ENCODE results near the gene ASTN1. TPM values are rescaled to one million over a fixed set of nuclear protein-coding genes. Genes with fewer than 3 reads are reported as not detected.

The ASTN1 gene
- total and polyA plus RNA-seq, 9 of the 15 experiments (the other 6 are each of a cell fraction or from before 2014, with no cell fraction given): 0.05 to 0.22 (median 0.18) TPM

DNA sequence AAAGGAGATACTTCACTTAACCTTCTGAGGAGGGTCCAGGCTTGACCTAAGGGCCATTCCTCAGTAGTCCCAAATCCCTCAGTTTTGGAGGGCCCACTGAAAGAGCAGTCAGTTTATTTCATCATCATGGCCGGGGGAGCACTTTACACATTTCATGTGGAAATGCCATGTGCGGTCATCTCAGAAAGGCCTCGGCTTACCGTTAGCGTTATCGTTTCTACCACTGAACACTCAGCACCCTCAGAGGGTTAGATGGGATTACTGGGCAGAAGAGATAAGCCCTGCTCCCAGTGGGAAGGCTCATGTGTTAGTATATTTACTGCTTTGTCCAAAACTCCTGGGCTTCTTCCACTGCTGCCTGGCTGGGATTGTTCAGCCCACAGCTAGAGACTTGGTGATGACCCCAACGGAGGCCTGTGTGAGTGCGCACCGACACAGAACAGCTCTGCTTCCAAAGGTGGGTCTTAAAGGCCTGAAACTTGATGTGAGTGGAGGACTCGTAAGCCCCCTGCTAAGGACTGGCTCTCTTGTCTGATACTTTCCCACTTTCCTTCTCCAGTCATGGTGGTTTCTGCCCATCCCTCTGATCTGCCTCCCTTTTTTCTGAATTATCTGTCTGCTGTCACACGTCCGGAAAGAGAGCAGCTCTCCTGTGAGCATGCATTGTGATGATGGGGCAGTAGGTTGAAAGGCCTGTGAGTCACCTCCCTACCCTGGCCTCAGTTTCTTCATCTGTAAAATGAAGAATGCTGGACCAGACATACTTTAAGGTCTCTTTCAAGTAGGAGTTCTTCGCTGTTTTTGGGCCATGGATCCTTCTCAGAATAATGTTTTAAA, 284.5 kb downstream of the ASTN1 start (continued):
- TF ChIP-seq, protein P1, sequence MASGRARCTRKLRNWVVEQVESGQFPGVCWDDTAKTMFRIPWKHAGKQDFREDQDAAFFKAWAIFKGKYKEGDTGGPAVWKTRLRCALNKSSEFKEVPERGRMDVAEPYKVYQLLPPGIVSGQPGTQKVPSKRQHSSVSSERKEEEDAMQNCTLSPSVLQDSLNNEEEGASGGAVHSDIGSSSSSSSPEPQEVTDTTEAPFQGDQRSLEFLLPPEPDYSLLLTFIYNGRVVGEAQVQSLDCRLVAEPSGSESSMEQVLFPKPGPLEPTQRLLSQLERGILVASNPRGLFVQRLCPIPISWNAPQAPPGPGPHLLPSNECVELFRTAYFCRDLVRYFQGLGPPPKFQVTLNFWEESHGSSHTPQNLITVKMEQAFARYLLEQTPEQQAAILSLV (tag; IDR thresholded peaks at IDR 0.05): no peak
- TF ChIP-seq ASH1L (IDR thresholded peaks at IDR 0.05; ENCODE audit: borderline replicate concordance, low read depth, partially characterized antibody) (no peak), RAD21 (CRISPR knock-in tag; conservative IDR thresholded peaks at IDR 0.05 in 1 of 2, IDR thresholded peaks at IDR 0.05 in 1 of 2) (peak; percentile 12 to 14; a peak in 1 of 4 replicates), TCFL5 (CRISPR knock-in tag; conservative IDR thresholded peaks at IDR 0.05) (0 out of 2 replicates have a peak, but pooled peaks have one; percentile 7), COPS2 (conservative IDR thresholded peaks at IDR 0.05) (no peak), ZNF263 (CRISPR knock-in tag; IDR thresholded peaks at IDR 0.05; ENCODE audit: borderline replicate concordance) (peak; percentile 49), ZNF12 (CRISPR knock-in tag; IDR thresholded peaks at IDR 0.05) (peak; percentile 30; the same call in 1 of the 2 replicates), ZNF165 (CRISPR knock-in tag; IDR thresholded peaks at IDR 0.05; ENCODE audit: borderline replicate concordance) (no peak), ESRRA (IDR thresholded peaks at IDR 0.05; ENCODE audit: borderline replicate concordance, low read depth) (peak; percentile 88), PBX2 (CRISPR knock-in tag; IDR thresholded peaks at IDR 0.05; ENCODE audit: low read depth) (no peak), PBX2 (tag; conservative IDR thresholded peaks at IDR 0.05; ENCODE audit: low read depth) (peak; percentile 46; the same call in 1 of the 2 replicates), PRPF4 (IDR thresholded peaks at IDR 0.05; ENCODE audit: insufficient read depth, low read depth, low read length, poor library complexity, severe bottlenecking) (no peak), ZBTB34 (CRISPR knock-in tag; IDR thresholded peaks at IDR 0.05) (no peak), RBM34 (IDR thresholded peaks at IDR 0.05; ENCODE audit: borderline replicate concordance, insufficient read depth, low read length) (no peak), NFRKB (IDR thresholded peaks at IDR 0.05; ENCODE audit: low read depth) (peak; percentile 39; the same call in 1 of the 2 replicates), TRIM24 (IDR thresholded peaks at IDR 0.05) (peak; percentile 86 to 92), ETV1 (tag; conservative IDR thresholded peaks at IDR 0.05; ENCODE audit: low read depth) (no peak; the same call in none of the 2 replicates), FOSL1 (tag; conservative IDR thresholded peaks at IDR 0.05) (peak; percentile 81), ZNF3 (CRISPR knock-in tag; IDR thresholded peaks at IDR 0.05) (no peak), BACH1 (tag; IDR thresholded peaks at IDR 0.05) (no peak)
- TF ChIP-seq, protein P2, sequence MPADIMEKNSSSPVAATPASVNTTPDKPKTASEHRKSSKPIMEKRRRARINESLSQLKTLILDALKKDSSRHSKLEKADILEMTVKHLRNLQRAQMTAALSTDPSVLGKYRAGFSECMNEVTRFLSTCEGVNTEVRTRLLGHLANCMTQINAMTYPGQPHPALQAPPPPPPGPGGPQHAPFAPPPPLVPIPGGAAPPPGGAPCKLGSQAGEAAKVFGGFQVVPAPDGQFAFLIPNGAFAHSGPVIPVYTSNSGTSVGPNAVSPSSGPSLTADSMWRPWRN (IDR thresholded peaks at IDR 0.05; ENCODE audit: low read depth): peak; percentile 62

Measured in K562 (cell line).